ENCODE results near the gene SKP1.

Gene SKP1

GRCh38 chr5:134143944-134144941 lies 32.5 kb downstream of the SKP1 start:
- DNase-seq (ENCODE audit: low spot score): no peak

- no peak for DNase-seq (ENCODE audit: low spot score)
Observed at GRCh38 chr5:134143431-134143830, 33.3 kb downstream of the SKP1 start.

- no peak for DNase-seq (ENCODE audit: low spot score)
Observed at GRCh38 chr5:134142806-134143205, 33.9 kb downstream of the SKP1 start.

GRCh38 chr5:134142052-134142451 lies 34.7 kb downstream of the SKP1 start:
- no peak for DNase-seq (ENCODE audit: low spot score)

GRCh38 chr5:134141331-134142050 lies 35.3 kb downstream of the SKP1 start:
- DNase-seq (ENCODE audit: low spot score): no peak

- DNase-seq (ENCODE audit: low spot score): peak; percentile 77
Observed at GRCh38 chr5:134140530-134141201, 36.1 kb downstream of the SKP1 start.

- DNase-seq (ENCODE audit: low spot score): no peak
Observed at GRCh38 chr5:134139891-134140469, 36.8 kb downstream of the SKP1 start.

GRCh38 chr5:134139377-134139851 lies 37.3 kb downstream of the SKP1 start:
- no peak for DNase-seq (ENCODE audit: low spot score)

- peak; percentile 56 for DNase-seq (ENCODE audit: low spot score)
Observed at GRCh38 chr5:134138416-134139376, 38.1 kb downstream of the SKP1 start.

- no peak for DNase-seq (ENCODE audit: low spot score)
Observed at GRCh38 chr5:134136771-134137170, 40.0 kb downstream of the SKP1 start.

GRCh38 chr5:134136221-134136631 lies 40.5 kb downstream of the SKP1 start:
- no peak for DNase-seq (ENCODE audit: low spot score)

GRCh38 chr5:134135091-134135655 lies 41.6 kb downstream of the SKP1 start:
- no peak for DNase-seq (ENCODE audit: low spot score)

- no peak for DNase-seq (ENCODE audit: low spot score)
Observed at GRCh38 chr5:134133995-134134541, 42.7 kb downstream of the SKP1 start.

GRCh38 chr5:134133188-134133994 lies 43.4 kb downstream of the SKP1 start:
- no peak for DNase-seq (ENCODE audit: low spot score)

GRCh38 chr5:134132372-134133187 lies 44.2 kb downstream of the SKP1 start:
- DNase-seq (ENCODE audit: low spot score): no peak

- DNase-seq (ENCODE audit: low spot score): no peak
Observed at GRCh38 chr5:134131578-134132350, 45.0 kb downstream of the SKP1 start.

GRCh38 chr5:134131165-134131564 lies 45.6 kb downstream of the SKP1 start:
- DNase-seq (ENCODE audit: low spot score): no peak

Measured in AG20443 (cell line).